GM10266 (cell line): Measurements from ENCODE around the gene LTB.

Experiments
- DNase-seq: peaks from one replicate; pipeline ENCODE4 v3.0.0; 2012; ENCODE audit errors: extremely low spot score
- CTCF ChIP-seq: IDR thresholded peaks from 2 replicates; pipeline ENCODE4 v1.5.1; 2012; ENCODE audit warnings: mild to moderate bottlenecking, low read depth; ENCODE audit not compliant: control insufficient read depth, insufficient read depth; ENCODE audit errors: missing control alignments

LTB gene

GRCh38 chr6:31579119-31579505, 3.1 kb downstream of the LTB start:
- no peak for DNase-seq
- no peak for TF ChIP-seq CTCF

GRCh38 chr6:31578184-31579118, 3.8 kb downstream of the LTB start:
- no peak for DNase-seq
- TF ChIP-seq CTCF: no peak

- TF ChIP-seq CTCF: no peak
- no peak for DNase-seq
Measured at GRCh38 chr6:31577579-31577966, 4.7 kb downstream of the LTB start.

GRCh38 chr6:31576897-31577578, 5.2 kb downstream of the LTB start:
- no peak for TF ChIP-seq CTCF
- peak; percentile 65 for DNase-seq

GRCh38 chr6:31575952-31576685, 6.1 kb downstream of the LTB start:
- DNase-seq: no peak
- no peak for TF ChIP-seq CTCF

- DNase-seq: peak; percentile 83
- no peak for TF ChIP-seq CTCF
Measured at GRCh38 chr6:31575335-31575901, 6.8 kb downstream of the LTB start, which contains the start of gene TNF. TSS of gene TNF (plus strand) at chr6:31575565. CDS start at chr6:31575742, 177 bp downstream.
